Measurements from ENCODE around the gene CDC42EP2. TPM values are rescaled to one million over a fixed set of nuclear protein-coding genes. Genes with fewer than 3 reads are reported as not detected.

CDC42EP2 gene
- total and polyA plus RNA-seq, 2 experiments from 2014 or later = 32.1 to 37.9 TPM

DNA sequence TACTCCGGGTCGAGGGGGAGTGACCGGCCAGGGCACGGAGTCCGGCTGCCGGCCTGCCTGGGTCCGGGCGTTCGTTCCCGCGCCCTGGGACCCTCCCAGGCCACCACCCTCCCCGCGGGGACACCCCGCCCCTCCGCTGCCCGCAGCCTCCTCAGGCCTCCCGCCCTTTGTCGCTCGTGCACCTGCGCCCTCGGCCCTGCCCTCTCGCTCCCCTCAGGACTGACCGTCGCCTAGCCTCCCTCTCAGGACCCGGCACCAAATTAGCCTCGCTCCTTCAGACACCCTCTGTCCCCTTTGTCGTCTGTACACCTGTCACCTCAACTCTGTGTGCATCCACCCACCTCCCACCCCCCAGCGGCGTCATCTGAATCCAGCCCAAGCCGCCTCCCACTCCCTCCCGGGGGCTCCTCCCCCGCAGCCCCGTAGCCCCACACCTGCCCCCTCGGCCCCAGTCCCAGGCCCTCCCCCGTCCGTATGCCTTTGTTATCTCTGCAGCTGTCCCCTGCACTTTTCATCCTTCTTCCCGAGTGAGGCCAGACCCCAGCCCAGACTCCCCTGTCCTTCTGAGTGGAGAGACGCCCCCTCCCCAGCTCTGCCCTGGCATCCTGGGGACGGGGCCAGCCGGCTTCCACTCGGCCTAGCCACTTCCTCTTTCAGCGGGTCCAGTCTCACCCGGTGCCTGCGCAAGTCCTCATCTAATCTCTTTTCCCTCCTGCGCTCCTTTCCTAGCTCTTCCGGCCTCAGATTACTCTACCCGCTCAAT, 40.5 kb downstream of the CDC42EP2 start:
- Histone ChIP-seq H3K9ac (0 out of 2 replicates have a peak overlapping the region, but pooled peaks have one; percentile 15), H3K4me3 (peak overlapping the region; percentile 78), H3K4me1 (ENCODE audit: insufficient read depth) (peaks cover 5% of the 10 kb centered on the region; the same call in 1 of the 2 replicates), H4K20me1 (ENCODE audit: insufficient read depth) (no peaks in the 10 kb centered on the region), H3K9me3 (ENCODE audit: low read depth) (no peaks in the 10 kb centered on the region), H3K27ac (no peak overlapping the region), H2AFZ (peak overlapping the region; percentile 88), H3K4me2 (ENCODE audit: unreplicated experiment) (peak overlapping the region; percentile 98), H3K36me3 (ENCODE audit: low read depth) (peaks cover 10% of the 10 kb centered on the region; the same call in 1 of the 2 replicates), H3K9me2 (ENCODE audit: insufficient read depth) (no peaks in the 10 kb centered on the region), H3K27me3 (replicated peaks; ENCODE audit: insufficient read depth) (no peaks in the 10 kb centered on the region), H3K79me2 (ENCODE audit: insufficient read depth) (no peaks in the 10 kb centered on the region), H3F3A (ENCODE audit: insufficient read depth) (peaks cover 34% of the 10 kb centered on the region)
- in situ Hi-C loops (cut with MboI) = no loop called here
- TF ChIP-seq EZH2phosphoT487 (IDR thresholded peaks at IDR 0.05; ENCODE audit: insufficient read depth, low read depth) (no peak), EZH2 (IDR thresholded peaks at IDR 0.05; ENCODE audit: insufficient read depth, poor library complexity, severe bottlenecking) (no peak)
- DNase-seq = no peak
- 3% methylated on average over 17 to 32 of the region's 47 CpGs for WGBS, 2 experiments (ENCODE audit: low coverage in 1 of 2, low lambda C conversion rate in 2 of 2, missing lambda C conversion rate in 2 of 2)

DNA sequence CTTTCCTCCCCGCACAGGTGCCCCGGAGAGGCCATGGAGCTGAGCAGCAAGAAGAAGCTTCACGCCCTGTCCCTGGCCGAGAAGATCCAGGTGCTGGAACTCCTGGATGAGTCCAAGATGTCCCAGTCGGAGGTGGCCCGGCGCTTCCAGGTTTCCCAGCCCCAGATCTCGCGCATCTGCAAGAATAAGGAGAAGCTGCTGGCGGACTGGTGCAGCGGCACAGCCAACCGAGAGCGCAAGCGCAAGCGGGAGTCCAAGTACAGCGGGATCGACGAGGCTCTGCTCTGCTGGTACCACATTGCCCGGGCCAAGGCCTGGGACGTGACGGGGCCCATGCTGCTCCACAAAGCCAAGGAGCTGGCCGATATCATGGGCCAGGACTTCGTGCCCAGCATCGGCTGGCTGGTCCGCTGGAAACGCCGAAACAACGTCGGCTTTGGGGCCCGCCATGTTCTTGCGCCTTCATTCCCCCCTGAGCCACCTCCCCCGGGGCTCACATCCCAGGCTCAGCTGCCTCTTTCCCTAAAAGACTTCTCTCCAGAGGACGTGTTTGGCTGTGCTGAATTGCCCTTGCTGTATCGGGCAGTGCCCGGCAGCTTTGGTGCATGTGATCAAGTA, 41.2 kb downstream of the CDC42EP2 start:
- 13 to 15% methylated on average over 35 of the region's 35 CpGs for WGBS, 2 experiments (ENCODE audit: low coverage in 1 of 2, low lambda C conversion rate in 2 of 2, missing lambda C conversion rate in 2 of 2)
- Histone ChIP-seq H3K36me3 (ENCODE audit: low read depth) (peaks cover 4% of the 10 kb centered on the region; the same call in 1 of the 2 replicates), H3K9me3 (ENCODE audit: low read depth) (no peaks in the 10 kb centered on the region), H2AFZ (peak overlapping the region; percentile 88), H3K4me1 (ENCODE audit: insufficient read depth) (peaks cover 5% of the 10 kb centered on the region; the same call in 1 of the 2 replicates), H3K4me2 (ENCODE audit: unreplicated experiment) (peak overlapping the region; percentile 98), H3F3A (ENCODE audit: insufficient read depth) (peaks cover 31% of the 10 kb centered on the region), H4K20me1 (ENCODE audit: insufficient read depth) (no peaks in the 10 kb centered on the region), H3K4me3 (peak overlapping the region; percentile 69), H3K9ac (0 out of 2 replicates have a peak overlapping the region, but pooled peaks have one; percentile 15), H3K9me2 (ENCODE audit: insufficient read depth) (no peaks in the 10 kb centered on the region), H3K79me2 (ENCODE audit: insufficient read depth) (no peaks in the 10 kb centered on the region), H3K27ac (no peak overlapping the region), H3K27me3 (replicated peaks; ENCODE audit: insufficient read depth) (no peaks in the 10 kb centered on the region)
- in situ Hi-C loops (cut with MboI) = no loop called here
- TF ChIP-seq EZH2 (IDR thresholded peaks at IDR 0.05; ENCODE audit: insufficient read depth, poor library complexity, severe bottlenecking) = no peak
- no peak for TF ChIP-seq EZH2phosphoT487 (IDR thresholded peaks at IDR 0.05; ENCODE audit: insufficient read depth, low read depth)
- DNase-seq = peak; percentile 82

DNA sequence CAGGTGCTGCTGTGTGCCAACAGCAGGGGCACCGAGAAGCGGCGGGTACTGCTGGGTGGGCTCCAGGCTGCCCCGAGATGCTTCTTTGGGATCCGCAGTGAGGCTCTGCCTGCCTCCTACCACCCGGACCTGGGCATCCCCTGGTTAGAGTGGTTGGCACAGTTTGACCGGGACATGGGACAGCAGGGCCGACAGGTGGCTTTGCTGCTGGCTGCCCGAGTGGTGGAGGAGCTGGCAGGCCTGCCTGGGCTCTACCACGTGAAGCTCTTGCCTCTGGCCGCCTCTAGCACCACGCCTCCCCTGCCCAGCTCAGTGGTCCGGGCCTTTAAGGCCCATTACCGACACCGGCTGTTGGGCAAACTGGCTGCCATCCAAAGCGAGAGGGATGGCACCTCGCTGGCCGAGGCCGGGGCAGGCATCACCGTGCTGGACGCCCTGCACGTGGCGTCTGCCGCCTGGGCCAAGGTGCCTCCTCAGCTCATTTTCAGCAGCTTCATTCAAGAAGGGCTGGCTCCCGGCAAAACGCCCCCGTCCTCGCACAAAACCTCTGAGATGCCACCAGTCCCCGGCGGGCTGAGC, 41.8 kb downstream of the CDC42EP2 start:
- peaks cover 3% of the 10 kb centered on the region; the same call in 1 of the 2 replicates for H3K36me3 ChIP-seq (ENCODE audit: low read depth)
- H3K9ac ChIP-seq = no peak overlapping the region
- no peaks in the 10 kb centered on the region for H3K79me2 ChIP-seq (ENCODE audit: insufficient read depth)
- no peak for DNase-seq
- in situ Hi-C loops (cut with MboI) = no loop called here
- peaks cover 27% of the 10 kb centered on the region for H3F3A ChIP-seq (ENCODE audit: insufficient read depth)
- TF ChIP-seq EZH2 (IDR thresholded peaks at IDR 0.05; ENCODE audit: insufficient read depth, poor library complexity, severe bottlenecking) (no peak), EZH2phosphoT487 (IDR thresholded peaks at IDR 0.05; ENCODE audit: insufficient read depth, low read depth) (no peak)
- peaks cover 5% of the 10 kb centered on the region; the same call in 1 of the 2 replicates for H3K4me1 ChIP-seq (ENCODE audit: insufficient read depth)
- no peak overlapping the region for H3K27ac ChIP-seq
- no peak overlapping the region for H2AFZ ChIP-seq
- no peak overlapping the region for H3K4me3 ChIP-seq
- H3K9me2 ChIP-seq (ENCODE audit: insufficient read depth) = no peaks in the 10 kb centered on the region
- WGBS, 2 experiments (ENCODE audit: low coverage in 1 of 2, low lambda C conversion rate in 2 of 2, missing lambda C conversion rate in 2 of 2) = 84 to 87% methylated on average over 30 of the region's 30 CpGs
- no peak overlapping the region for H3K4me2 ChIP-seq (ENCODE audit: unreplicated experiment)
- no peaks in the 10 kb centered on the region for H4K20me1 ChIP-seq (ENCODE audit: insufficient read depth)
- no peaks in the 10 kb centered on the region for H3K9me3 ChIP-seq (ENCODE audit: low read depth)
- no peaks in the 10 kb centered on the region for H3K27me3 ChIP-seq (replicated peaks; ENCODE audit: insufficient read depth)

DNA sequence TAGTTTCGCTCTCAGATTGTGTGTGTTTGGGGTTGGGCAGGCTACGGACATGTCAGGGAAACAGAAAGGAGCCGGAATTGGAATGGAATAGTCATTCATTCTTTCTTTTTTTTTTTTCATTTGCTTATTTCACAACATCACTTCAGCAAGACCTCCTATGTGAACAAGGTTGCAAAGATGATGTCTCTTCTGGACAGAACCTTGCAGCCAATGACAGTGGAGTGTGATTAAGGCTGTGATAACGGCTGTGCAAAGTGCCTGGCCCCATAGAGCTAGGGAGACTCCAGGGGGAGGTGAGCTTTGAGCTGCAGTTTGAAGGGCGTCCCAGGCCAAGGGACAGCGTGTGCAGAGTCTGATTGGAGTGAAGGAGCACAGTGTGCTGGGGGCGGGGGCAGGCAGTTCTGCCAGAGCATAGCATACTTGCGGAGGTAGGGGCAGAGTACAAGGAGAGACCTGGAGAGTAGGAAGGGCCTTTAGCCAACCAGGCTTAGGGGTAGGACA, 43.2 kb downstream of the CDC42EP2 start:
- no peak overlapping the region for H3K27ac ChIP-seq
- H3K9ac ChIP-seq = no peak overlapping the region
- H3K79me2 ChIP-seq (ENCODE audit: insufficient read depth) = no peaks in the 10 kb centered on the region
- in situ Hi-C loops (cut with MboI) = no loop called here
- DNase-seq = peak; percentile 21
- H3K4me3 ChIP-seq = no peak overlapping the region
- H3K4me1 ChIP-seq (ENCODE audit: insufficient read depth) = peaks cover 5% of the 10 kb centered on the region; the same call in 1 of the 2 replicates
- H3K9me2 ChIP-seq (ENCODE audit: insufficient read depth) = no peaks in the 10 kb centered on the region
- 68 to 72% methylated on average over 8 of the region's 8 CpGs for WGBS, 2 experiments (ENCODE audit: low coverage in 1 of 2, low lambda C conversion rate in 2 of 2, missing lambda C conversion rate in 2 of 2)
- no peak overlapping the region for H3K4me2 ChIP-seq (ENCODE audit: unreplicated experiment)
- H2AFZ ChIP-seq = no peak overlapping the region
- no peaks in the 10 kb centered on the region for H3K36me3 ChIP-seq (ENCODE audit: low read depth)
- no peaks in the 10 kb centered on the region for H4K20me1 ChIP-seq (ENCODE audit: insufficient read depth)
- no peak for TF ChIP-seq EZH2phosphoT487 (IDR thresholded peaks at IDR 0.05; ENCODE audit: insufficient read depth, low read depth)
- no peak for TF ChIP-seq EZH2 (IDR thresholded peaks at IDR 0.05; ENCODE audit: insufficient read depth, poor library complexity, severe bottlenecking)
- H3K27me3 ChIP-seq (replicated peaks; ENCODE audit: insufficient read depth) = no peaks in the 10 kb centered on the region
- H3K9me3 ChIP-seq (ENCODE audit: low read depth) = no peaks in the 10 kb centered on the region
- H3F3A ChIP-seq (ENCODE audit: insufficient read depth) = peaks cover 13% of the 10 kb centered on the region
